H1 (cell line): Measurements from ENCODE around the gene SYNPR. TPM values are rescaled to one million over a fixed set of nuclear protein-coding genes. Genes with fewer than 3 reads are reported as not detected.

Experiments used
- JUN ChIP-seq: IDR thresholded peaks from 2 replicates; pipeline ENCODE4 v1.6.1; 2011; ENCODE audit warnings: low read depth, mild to moderate bottlenecking, improper control_type of control experiment, low read length
- polyA plus RNA-seq, 7 experiments: library from polyadenylated mRNA; depleted of rRNA in 3 of 7; stranded (reverse) in 5 of 7; unstranded in 2 of 7; fragments of >200 nt in 5 of 7; fragments of 200-250 nt in 2 of 7; gene quantifications; 1 replicate in 5 of 7; 2 replicates in 1 of 7; 4 replicates in 1 of 7; pipeline versions ENCODE4 v1.2.1 to v1.2.3, GENCODE V29; 2011 to 2013; ENCODE audit warnings: missing spikeins in 2 of 7, mixed read lengths in 2 of 7
- total RNA-seq: library from RNA; stranded (reverse); fragmentation: NEBNext Ultra II Directional; extraction: Animal tissue kit (Norgen Biotek cat#: 25700); gene quantifications from 2 replicates; pipeline ENCODE4 v1.2.1, GENCODE V29; 2021

Gene SYNPR
- total and polyA plus RNA-seq, 2 of the 8 experiments (the other 6 are each of a cell fraction or from before 2014, with no cell fraction given): 0.39 to 0.99 TPM

GRCh38 chr3:63654211-63654610, 376.1 kb downstream of the SYNPR start (continued):
- TF ChIP-seq JUN: no peak
